Transverse colon (tissue), 4 donors: ENCODE measurements around the gene ATP10D.

ENCODE experiments used
- EP300 ChIP-seq: sonication (generic); formaldehyde crosslinking; IDR thresholded peaks from one replicate; pipeline ENCODE4 v1.6.1; 2017; ENCODE audit warnings: antibody characterized with exemption, low read depth
- POLR2AphosphoS5 ChIP-seq, 3 donors: sonication (generic); formaldehyde crosslinking; IDR thresholded peaks; one replicate each; pipeline ENCODE4 v1.6.1; 2016; ENCODE audit warnings: antibody characterized with exemption in 3 of 3
- TF ChIP-seq, protein P1 (sequence below), 5 experiments: fragments of 200-600 bp in 3 of 5; fragments of 450-650 bp in 2 of 5; sonication (generic) in 3 of 5; IDR thresholded peaks; 1 replicate in 2 of 5; 2 replicates in 3 of 5; pipeline ENCODE4 v1.5.1; 2016 to 2017; ENCODE audit warnings: antibody characterized with exemption in 5 of 5, inconsistent platforms in 3 of 5, mild to moderate bottlenecking in 2 of 5, moderate library complexity in 1 of 5

GRCh38 chr4:47463235-47463956, 21.7 kb upstream of the ATP10D start, which contains the start of gene COMMD8:
- TF ChIP-seq POLR2AphosphoS5 (IDR thresholded peaks at IDR 0.05) (peak; percentile 53 to 79 (median 67)), EP300 (no peak)
- TF ChIP-seq, protein P1, sequence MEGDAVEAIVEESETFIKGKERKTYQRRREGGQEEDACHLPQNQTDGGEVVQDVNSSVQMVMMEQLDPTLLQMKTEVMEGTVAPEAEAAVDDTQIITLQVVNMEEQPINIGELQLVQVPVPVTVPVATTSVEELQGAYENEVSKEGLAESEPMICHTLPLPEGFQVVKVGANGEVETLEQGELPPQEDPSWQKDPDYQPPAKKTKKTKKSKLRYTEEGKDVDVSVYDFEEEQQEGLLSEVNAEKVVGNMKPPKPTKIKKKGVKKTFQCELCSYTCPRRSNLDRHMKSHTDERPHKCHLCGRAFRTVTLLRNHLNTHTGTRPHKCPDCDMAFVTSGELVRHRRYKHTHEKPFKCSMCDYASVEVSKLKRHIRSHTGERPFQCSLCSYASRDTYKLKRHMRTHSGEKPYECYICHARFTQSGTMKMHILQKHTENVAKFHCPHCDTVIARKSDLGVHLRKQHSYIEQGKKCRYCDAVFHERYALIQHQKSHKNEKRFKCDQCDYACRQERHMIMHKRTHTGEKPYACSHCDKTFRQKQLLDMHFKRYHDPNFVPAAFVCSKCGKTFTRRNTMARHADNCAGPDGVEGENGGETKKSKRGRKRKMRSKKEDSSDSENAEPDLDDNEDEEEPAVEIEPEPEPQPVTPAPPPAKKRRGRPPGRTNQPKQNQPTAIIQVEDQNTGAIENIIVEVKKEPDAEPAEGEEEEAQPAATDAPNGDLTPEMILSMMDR (IDR thresholded peaks at IDR 0.05) = peak in 4 of 5 experiments; percentile 29 to 68 (median 44)
